Measurements from ENCODE around the gene MYO15A.

- TF ChIP-seq EZH2 (IDR thresholded peaks at IDR 0.05; ENCODE audit: low read depth, unreplicated experiment), result no peak
- TF ChIP-seq CTCF (conservative IDR thresholded peaks at IDR 0.05; ENCODE audit: low read depth in 2 of 2), result no peak
- TF ChIP-seq, protein P1, sequence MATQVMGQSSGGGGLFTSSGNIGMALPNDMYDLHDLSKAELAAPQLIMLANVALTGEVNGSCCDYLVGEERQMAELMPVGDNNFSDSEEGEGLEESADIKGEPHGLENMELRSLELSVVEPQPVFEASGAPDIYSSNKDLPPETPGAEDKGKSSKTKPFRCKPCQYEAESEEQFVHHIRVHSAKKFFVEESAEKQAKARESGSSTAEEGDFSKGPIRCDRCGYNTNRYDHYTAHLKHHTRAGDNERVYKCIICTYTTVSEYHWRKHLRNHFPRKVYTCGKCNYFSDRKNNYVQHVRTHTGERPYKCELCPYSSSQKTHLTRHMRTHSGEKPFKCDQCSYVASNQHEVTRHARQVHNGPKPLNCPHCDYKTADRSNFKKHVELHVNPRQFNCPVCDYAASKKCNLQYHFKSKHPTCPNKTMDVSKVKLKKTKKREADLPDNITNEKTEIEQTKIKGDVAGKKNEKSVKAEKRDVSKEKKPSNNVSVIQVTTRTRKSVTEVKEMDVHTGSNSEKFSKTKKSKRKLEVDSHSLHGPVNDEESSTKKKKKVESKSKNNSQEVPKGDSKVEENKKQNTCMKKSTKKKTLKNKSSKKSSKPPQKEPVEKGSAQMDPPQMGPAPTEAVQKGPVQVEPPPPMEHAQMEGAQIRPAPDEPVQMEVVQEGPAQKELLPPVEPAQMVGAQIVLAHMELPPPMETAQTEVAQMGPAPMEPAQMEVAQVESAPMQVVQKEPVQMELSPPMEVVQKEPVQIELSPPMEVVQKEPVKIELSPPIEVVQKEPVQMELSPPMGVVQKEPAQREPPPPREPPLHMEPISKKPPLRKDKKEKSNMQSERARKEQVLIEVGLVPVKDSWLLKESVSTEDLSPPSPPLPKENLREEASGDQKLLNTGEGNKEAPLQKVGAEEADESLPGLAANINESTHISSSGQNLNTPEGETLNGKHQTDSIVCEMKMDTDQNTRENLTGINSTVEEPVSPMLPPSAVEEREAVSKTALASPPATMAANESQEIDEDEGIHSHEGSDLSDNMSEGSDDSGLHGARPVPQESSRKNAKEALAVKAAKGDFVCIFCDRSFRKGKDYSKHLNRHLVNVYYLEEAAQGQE (IDR thresholded peaks at IDR 0.05; ENCODE audit: unreplicated experiment), result no peak
- no peak for TF ChIP-seq EZH2phosphoT487 (IDR thresholded peaks at IDR 0.05; ENCODE audit: unreplicated experiment)
- no peak for TF ChIP-seq POLR2AphosphoS5 (IDR thresholded peaks at IDR 0.05; ENCODE audit: low read depth)
- TF ChIP-seq JUNB (IDR thresholded peaks at IDR 0.05; ENCODE audit: unreplicated experiment), result no peak
Observed at GRCh38 chr17:18111330-18111971, 2.9 kb downstream of the MYO15A start.

All from GM23338 (cell line).